ENCODE data around the gene SLC35F3. TPM values are rescaled to one million over a fixed set of nuclear protein-coding genes. Genes with fewer than 3 reads are reported as not detected.
"Not testable (repeated sequence)": the region's sequence is repeated elsewhere in the genome, so short reads cannot be mapped to it uniquely, and the experiment has no call there.

Gene SLC35F3
- total RNA-seq, 4 donors from 2014 or later: 0.36 to 1.4 (median 0.54) TPM

DNA sequence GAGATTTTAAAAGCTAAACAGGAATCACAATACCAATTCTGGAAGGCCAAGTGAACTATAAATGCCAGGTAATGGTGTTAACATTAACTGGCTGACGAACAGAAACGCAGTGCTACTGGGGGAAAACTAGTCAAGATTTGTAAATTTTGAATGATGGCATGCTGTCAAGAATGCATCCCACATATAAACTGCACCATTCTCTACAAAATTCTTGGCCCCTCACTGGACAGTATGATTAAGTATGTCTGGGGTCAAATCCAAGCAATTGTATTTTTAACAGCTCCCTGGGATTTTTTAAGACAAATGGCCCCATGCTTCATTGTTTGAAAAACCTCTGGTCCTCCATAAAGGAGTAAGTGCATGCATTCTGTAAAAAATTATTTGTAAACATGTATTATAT is 395.6 kb downstream of the SLC35F3 start:
- no peaks in the 10 kb centered on the region for H3K36me3 ChIP-seq
- no peaks in the 10 kb centered on the region for H3K4me1 ChIP-seq
- TF ChIP-seq, protein P1, sequence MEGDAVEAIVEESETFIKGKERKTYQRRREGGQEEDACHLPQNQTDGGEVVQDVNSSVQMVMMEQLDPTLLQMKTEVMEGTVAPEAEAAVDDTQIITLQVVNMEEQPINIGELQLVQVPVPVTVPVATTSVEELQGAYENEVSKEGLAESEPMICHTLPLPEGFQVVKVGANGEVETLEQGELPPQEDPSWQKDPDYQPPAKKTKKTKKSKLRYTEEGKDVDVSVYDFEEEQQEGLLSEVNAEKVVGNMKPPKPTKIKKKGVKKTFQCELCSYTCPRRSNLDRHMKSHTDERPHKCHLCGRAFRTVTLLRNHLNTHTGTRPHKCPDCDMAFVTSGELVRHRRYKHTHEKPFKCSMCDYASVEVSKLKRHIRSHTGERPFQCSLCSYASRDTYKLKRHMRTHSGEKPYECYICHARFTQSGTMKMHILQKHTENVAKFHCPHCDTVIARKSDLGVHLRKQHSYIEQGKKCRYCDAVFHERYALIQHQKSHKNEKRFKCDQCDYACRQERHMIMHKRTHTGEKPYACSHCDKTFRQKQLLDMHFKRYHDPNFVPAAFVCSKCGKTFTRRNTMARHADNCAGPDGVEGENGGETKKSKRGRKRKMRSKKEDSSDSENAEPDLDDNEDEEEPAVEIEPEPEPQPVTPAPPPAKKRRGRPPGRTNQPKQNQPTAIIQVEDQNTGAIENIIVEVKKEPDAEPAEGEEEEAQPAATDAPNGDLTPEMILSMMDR (IDR thresholded peaks at IDR 0.05): no peak
- TF ChIP-seq POLR2A (IDR thresholded peaks at IDR 0.05) (no peak), EP300 (IDR thresholded peaks at IDR 0.05) (no peak), POLR2AphosphoS5 (IDR thresholded peaks at IDR 0.05) (no peak)
- H3K9me3 ChIP-seq: no peaks in the 10 kb centered on the region
- no peak for DNase-seq (ENCODE audit: low spot score in 2 of 2)
- H3K27ac ChIP-seq: no peak overlapping the region
- H3K4me3 ChIP-seq: no peak overlapping the region
- peaks cover 6% of the 10 kb centered on the region for H3K27me3 ChIP-seq
- WGBS: 80% methylated on average over 2 of the region's 2 CpGs

GRCh38 chr1:234301663-234302062 is 397.2 kb downstream of the SLC35F3 start:
- DNase-seq (ENCODE audit: low spot score in 2 of 2); H3K4me1 ChIP-seq; H3K36me3 ChIP-seq; H3K27me3 ChIP-seq; H3K4me3 ChIP-seq; H3K27ac ChIP-seq; H3K9me3 ChIP-seq: not testable (repeated sequence)
- 86% methylated on average over 1 of the region's 1 CpG for WGBS

DNA sequence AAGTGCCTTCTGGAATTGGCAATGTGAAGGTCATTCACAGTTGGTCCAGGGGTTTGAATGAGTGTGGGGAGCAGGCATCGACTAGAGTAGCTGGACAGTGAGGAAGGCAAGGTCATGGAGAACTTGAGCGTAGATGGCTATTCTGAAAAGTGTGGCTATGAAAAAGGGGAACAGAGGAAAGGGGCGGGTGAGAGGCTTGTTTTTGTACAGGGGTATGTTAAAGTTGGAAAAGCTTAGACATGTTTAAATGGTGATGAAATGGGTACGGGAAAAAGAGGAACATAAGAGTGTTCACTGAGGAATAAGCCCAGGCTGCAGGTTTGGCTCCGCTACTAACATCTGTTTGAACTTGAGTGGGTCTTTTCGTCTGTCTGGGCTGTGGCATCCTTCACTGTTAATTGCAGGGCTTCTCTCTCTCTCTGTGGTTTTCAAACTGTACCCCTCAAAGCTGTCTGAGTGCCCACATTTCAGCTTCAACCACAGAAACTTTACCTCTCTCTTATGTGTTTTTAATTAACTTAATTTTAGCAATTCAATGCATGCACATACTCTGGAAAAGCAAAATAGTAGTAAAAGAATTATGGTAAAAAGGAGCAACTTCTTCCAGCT is 398.0 kb downstream of the SLC35F3 start:
- TF ChIP-seq EP300 (IDR thresholded peaks at IDR 0.05): no peak
- TF ChIP-seq, protein P1 (IDR thresholded peaks at IDR 0.05): no peak
- TF ChIP-seq POLR2AphosphoS5 (IDR thresholded peaks at IDR 0.05): no peak
- TF ChIP-seq POLR2A (IDR thresholded peaks at IDR 0.05): no peak
- Histone ChIP-seq H3K36me3 (no peaks in the 10 kb centered on the region), H3K27ac (no peak overlapping the region), H3K4me3 (no peak overlapping the region), H3K4me1 (no peaks in the 10 kb centered on the region), H3K27me3 (no peaks in the 10 kb centered on the region), H3K9me3 (no peaks in the 10 kb centered on the region)
- no peak for DNase-seq (ENCODE audit: low spot score in 2 of 2)
- 65% methylated on average over 6 of the region's 6 CpGs for WGBS

GRCh38 chr1:234303231-234303630 is 398.8 kb downstream of the SLC35F3 start:
- H3K4me3 ChIP-seq: no peak overlapping the region
- H3K36me3 ChIP-seq: no peaks in the 10 kb centered on the region
- no peak for DNase-seq (ENCODE audit: low spot score in 2 of 2)
- no peak overlapping the region for H3K27ac ChIP-seq
- 38% methylated on average over 6 of the region's 6 CpGs for WGBS
- H3K27me3 ChIP-seq: no peaks in the 10 kb centered on the region
- H3K4me1 ChIP-seq: no peaks in the 10 kb centered on the region
- TF ChIP-seq POLR2AphosphoS5 (IDR thresholded peaks at IDR 0.05) (no peak), POLR2A (IDR thresholded peaks at IDR 0.05) (no peak), EP300 (IDR thresholded peaks at IDR 0.05) (no peak)
- TF ChIP-seq, protein P1 (IDR thresholded peaks at IDR 0.05): no peak
- no peaks in the 10 kb centered on the region for H3K9me3 ChIP-seq

DNA sequence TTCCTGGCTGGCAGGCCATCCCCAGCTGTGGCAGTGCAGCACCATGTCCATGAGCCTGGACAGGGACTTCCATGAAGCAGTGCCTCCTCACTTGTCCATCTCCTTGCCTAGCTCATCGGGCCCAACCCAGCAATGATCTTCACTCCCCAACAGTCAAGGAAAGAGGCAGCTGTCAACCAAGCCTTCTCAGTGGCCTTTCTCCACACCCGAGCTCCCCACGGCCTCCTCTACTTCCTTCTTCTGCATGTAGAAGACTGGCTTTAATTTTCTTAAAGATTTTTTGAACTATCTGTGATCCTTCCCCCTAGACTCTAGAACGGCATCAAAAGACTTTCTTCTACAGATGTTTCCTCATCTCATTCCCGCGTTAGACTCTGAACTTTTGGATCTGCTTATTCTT is 403.2 kb downstream of the SLC35F3 start:
- H3K4me1 ChIP-seq: peaks cover 7% of the 10 kb centered on the region
- H3K27me3 ChIP-seq: no peaks in the 10 kb centered on the region
- H3K4me3 ChIP-seq: no peak overlapping the region
- 72% methylated on average over 6 of the region's 6 CpGs for WGBS
- no peaks in the 10 kb centered on the region for H3K36me3 ChIP-seq
- H3K9me3 ChIP-seq: no peaks in the 10 kb centered on the region
- no peak for TF ChIP-seq EP300 (IDR thresholded peaks at IDR 0.05)
- TF ChIP-seq, protein P1 (IDR thresholded peaks at IDR 0.05): no peak
- no peak for TF ChIP-seq POLR2AphosphoS5 (IDR thresholded peaks at IDR 0.05)
- no peak for TF ChIP-seq POLR2A (IDR thresholded peaks at IDR 0.05)
- H3K27ac ChIP-seq: no peak overlapping the region
- no peak for DNase-seq (ENCODE audit: low spot score in 2 of 2)

DNA sequence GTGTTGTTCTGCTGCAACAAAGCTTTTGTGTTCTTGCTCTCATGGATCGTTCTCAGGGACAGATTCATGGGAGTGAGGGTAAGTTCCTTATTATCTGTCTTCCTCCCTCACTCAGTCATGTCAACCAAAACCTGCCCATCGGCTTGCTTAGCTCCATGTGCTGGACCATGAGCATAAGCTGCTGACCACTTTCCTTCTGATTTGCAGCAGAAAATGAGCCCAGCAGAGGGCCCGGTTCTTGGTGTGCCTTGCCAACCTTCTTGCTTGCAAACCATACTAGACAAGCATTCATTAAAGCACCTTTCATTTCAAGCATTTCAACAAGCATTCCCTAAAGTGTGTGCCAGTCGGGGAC is 404.7 kb downstream of the SLC35F3 start:
- Histone ChIP-seq H3K9me3 (no peaks in the 10 kb centered on the region), H3K27ac (no peak overlapping the region), H3K4me3 (no peak overlapping the region), H3K27me3 (no peaks in the 10 kb centered on the region), H3K36me3 (no peaks in the 10 kb centered on the region), H3K4me1 (peaks cover 7% of the 10 kb centered on the region)
- TF ChIP-seq, protein P1 (IDR thresholded peaks at IDR 0.05): no peak
- no peak for TF ChIP-seq EP300 (IDR thresholded peaks at IDR 0.05)
- no peak for TF ChIP-seq POLR2A (IDR thresholded peaks at IDR 0.05)
- no peak for TF ChIP-seq POLR2AphosphoS5 (IDR thresholded peaks at IDR 0.05)
- WGBS: 58% methylated on average over 3 of the region's 4 CpGs
- no peak for DNase-seq (ENCODE audit: low spot score in 2 of 2)

All from suprapubic skin (tissue), 4 donors.